SK-N-MC (cell line): ENCODE measurements around the gene VEGFD.
A peak's percentile ranks its signal among the peaks of the same experiment; 100 is the strongest.

Experiments
- DNase-seq: peaks from one replicate; pipeline ENCODE4 v3.0.0-alpha.2; 2011; ENCODE audit warnings: low read depth, low spot score
- H3K27ac ChIP-seq: fragments of 200-600 bp; sonication (generic); 2 replicates; pipeline ENCODE4 v1.5.1; 2016; ENCODE audit warnings: mixed run types
- H3K36me3 ChIP-seq: fragments of 200-600 bp; sonication (generic); 2 replicates; pipeline ENCODE4 v1.6.1; 2017; ENCODE audit warnings: antibody characterized with exemption, low read length, mixed read lengths; ENCODE audit not compliant: insufficient read depth
- H3K4me3 ChIP-seq: fragments of 200-600 bp; sonication (generic); 2 replicates; pipeline ENCODE4 v1.5.1; 2016
- H3K9ac ChIP-seq: fragments of 200-600 bp; sonication (generic); 2 replicates; pipeline ENCODE4 v1.8.0; 2017; ENCODE audit warnings: mixed run types, mixed read lengths; ENCODE audit not compliant: insufficient read length
- H3K9me3 ChIP-seq: fragments of 200-600 bp; sonication (generic); 2 replicates; pipeline ENCODE4 v1.6.1; 2017; ENCODE audit warnings: low read depth, mild to moderate bottlenecking, antibody characterized with exemption, low read length, moderate library complexity, mixed read lengths
- EZH2 ChIP-seq: fragments of 200-600 bp; sonication (generic); IDR thresholded peaks from one replicate; pipeline ENCODE4 v1.6.1; 2017; ENCODE audit warnings: antibody characterized with exemption
- FOXP2 ChIP-seq: optimal IDR thresholded peaks from 2 replicates; pipeline ENCODE3; 2011; ENCODE audit warnings: mild to moderate bottlenecking, moderate library complexity; ENCODE audit not compliant: insufficient read depth; ENCODE audit errors: extremely low read length, control extremely low read depth
- POLR2AphosphoS5 ChIP-seq: IDR thresholded peaks from 2 replicates; pipeline ENCODE4 v1.6.1; 2012; ENCODE audit warnings: mild to moderate bottlenecking, low read depth, low read length, borderline replicate concordance

Gene VEGFD

GRCh38 chrX:15299941-15300851 lies 84.0 kb downstream of the VEGFD start:
- Histone ChIP-seq H3K9ac (no peak overlapping the region), H3K4me3 (no peak overlapping the region), H3K27ac (no peak overlapping the region), H3K9me3 (no peaks in the 10 kb centered on the region), H3K36me3 (no peaks in the 10 kb centered on the region)
- no peak for DNase-seq
- no peak for TF ChIP-seq EZH2
- TF ChIP-seq FOXP2 = no peak
- TF ChIP-seq POLR2AphosphoS5 = no peak

GRCh38 chrX:15298780-15299179 lies 85.4 kb downstream of the VEGFD start:
- Histone ChIP-seq H3K4me3 (peak overlapping the region; percentile 66), H3K27ac (peak overlapping the region; percentile 97), H3K9ac (peak overlapping the region; percentile 59), H3K9me3 (no peaks in the 10 kb centered on the region), H3K36me3 (no peaks in the 10 kb centered on the region)
- DNase-seq = no peak
- no peak for TF ChIP-seq POLR2AphosphoS5
- TF ChIP-seq FOXP2 = no peak
- no peak for TF ChIP-seq EZH2

- peak overlapping the region; percentile 59 for H3K9ac ChIP-seq
- H3K4me3 ChIP-seq = peak overlapping the region; percentile 66
- H3K9me3 ChIP-seq = no peaks in the 10 kb centered on the region
- TF ChIP-seq EZH2 (no peak), POLR2AphosphoS5 (peak; percentile 54), FOXP2 (no peak)
- H3K36me3 ChIP-seq = no peaks in the 10 kb centered on the region
- peak; percentile 24 for DNase-seq
- peak overlapping the region; percentile 97 for H3K27ac ChIP-seq
These were observed 86.0 kb downstream of the VEGFD start for GRCh38 chrX:15298201-15298600.
